Measurements from ENCODE around the gene THSD1.
"Not testable (repeated sequence)": the region's sequence is repeated elsewhere in the genome, so short reads cannot be mapped to it uniquely, and the experiment has no call there.

THSD1 gene

DNA sequence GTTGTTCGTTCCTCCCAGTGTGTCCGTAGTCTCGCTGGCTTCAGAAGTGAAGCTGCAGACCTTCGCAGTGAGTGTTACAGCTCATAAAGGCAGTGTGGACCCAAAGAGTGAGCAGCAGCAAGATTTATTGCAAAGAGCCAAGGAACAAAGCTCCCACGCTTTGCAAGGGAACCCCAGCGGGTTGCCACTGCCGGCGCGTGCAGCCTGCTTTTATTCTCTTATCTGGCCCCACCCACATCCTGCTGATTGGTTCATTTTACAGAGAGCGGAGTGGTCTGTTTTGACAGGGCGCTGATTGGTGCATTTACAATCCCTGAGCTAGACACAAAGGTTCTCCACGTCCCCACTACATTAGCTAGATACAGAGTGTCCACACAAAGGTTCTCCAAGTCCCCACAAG, 1.5 kb upstream of the THSD1 start:
- DNase-seq, result not testable (repeated sequence)

DNA sequence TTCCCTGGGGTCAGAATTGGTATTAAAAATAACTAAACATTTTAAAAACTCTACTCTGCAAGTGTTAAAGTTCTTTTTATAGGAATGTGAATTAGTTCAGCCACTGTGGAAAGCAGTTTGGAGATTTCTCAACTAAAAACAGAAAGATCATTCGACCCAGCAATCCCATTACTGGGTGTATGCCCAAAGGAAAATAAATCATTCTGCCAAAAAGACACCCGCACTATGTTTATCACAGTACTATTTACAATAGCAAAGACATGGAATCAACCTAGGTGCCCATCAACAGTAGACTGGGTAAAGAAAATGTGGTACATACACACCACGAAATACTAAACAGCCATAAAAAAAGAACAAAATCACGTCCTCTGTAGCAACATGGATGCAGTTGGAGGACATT, 657 bp upstream of the THSD1 start:
- no peak for DNase-seq

DNA sequence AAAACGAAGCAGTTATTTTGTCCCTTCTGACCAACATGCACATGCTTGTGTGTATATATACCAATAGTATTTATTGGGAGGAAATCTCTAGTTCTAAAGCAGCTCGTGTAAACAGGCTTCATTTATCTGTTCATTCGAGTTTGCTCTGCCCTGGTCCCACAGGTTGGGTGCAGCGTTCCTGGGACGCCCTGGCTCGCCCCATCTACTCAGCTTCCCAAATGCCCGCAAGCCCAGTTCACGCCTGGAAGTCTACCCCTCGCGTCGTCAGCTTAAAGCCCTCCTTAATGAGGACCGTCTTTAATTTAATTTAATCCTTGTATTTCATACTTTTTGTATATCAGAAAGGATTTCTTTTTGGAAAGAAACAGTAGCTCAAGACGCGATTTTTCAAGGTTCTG, 604 bp downstream of the THSD1 start:
- no peak for DNase-seq

DNA sequence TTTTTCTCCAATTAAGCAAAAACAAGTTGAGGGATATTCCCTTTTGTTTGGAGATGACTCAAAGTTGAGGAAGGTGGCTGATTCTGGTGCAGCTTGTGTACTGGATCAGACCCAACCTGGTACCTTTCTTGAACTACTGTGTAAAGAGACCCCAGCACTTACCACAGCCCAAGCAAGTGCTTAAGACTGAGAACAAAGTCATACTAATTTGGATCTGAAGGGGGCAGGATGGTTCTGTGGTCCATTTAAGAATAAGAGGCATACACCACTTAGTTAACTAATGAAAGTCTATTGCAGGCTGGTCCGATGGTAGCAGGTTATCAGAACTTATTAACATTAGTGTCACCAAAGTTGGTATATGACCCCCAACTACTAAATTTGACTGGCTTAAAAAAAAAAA, 6.3 kb downstream of the THSD1 start:
- no peak for DNase-seq

DNA sequence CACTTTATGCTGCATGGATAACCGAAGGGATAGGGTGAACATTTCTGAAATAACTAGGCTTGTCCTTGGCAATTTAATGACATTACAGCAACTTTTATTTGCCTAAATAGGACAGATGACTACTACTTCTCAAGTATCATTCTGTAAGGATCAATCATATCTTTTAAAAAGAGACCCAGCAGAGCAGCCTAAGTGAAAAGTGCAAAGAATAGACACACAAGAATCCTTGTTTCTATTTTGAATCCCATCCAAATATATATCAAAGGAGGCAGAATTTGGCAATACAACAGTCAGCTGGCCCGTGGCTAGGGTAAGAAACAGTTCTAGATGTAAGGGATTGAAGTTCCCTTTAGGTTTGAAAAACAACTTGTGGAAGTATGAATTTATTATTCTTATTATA, 6.9 kb downstream of the THSD1 start:
- DNase-seq, result no peak

DNA sequence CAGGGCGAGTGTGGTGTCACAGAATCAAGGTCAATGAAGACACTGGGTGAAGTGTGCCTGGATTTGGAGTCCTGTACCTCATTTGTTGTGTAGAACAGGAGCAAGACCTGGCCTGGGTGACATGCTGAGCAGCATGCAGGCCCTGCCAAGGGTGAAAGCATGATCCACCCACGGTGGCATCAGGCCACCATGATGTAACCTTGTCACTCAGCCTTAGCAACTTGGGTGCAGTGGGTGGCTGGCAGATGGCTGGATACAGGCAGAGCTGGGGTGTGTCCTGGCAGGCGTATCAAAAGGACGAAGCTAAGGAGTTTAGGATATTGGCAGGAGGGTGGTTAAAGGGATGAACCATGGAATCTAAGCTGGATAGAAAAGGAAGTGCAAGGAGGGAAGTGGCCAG, 10.3 kb downstream of the THSD1 start:
- DNase-seq, result no peak

DNA sequence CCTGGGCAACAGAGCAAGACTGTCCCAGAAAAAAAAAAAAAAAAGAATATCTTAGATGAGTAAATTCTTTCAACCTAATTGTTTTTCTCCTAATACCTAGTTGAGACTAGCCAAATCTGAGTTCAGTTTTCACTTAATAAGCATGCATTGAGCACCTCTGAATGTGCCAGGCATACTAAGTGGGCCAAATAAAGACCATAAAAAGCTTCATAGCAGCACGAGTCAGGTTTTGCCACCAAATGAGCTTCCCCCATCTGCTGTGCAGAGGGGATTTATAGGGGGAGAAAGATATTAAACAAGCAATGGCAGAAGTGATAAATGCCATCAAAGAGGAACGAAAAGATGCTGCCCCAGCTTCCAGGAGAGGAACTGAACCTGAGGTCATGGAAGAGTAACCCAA, 11.4 kb downstream of the THSD1 start:
- no peak for DNase-seq

DNA sequence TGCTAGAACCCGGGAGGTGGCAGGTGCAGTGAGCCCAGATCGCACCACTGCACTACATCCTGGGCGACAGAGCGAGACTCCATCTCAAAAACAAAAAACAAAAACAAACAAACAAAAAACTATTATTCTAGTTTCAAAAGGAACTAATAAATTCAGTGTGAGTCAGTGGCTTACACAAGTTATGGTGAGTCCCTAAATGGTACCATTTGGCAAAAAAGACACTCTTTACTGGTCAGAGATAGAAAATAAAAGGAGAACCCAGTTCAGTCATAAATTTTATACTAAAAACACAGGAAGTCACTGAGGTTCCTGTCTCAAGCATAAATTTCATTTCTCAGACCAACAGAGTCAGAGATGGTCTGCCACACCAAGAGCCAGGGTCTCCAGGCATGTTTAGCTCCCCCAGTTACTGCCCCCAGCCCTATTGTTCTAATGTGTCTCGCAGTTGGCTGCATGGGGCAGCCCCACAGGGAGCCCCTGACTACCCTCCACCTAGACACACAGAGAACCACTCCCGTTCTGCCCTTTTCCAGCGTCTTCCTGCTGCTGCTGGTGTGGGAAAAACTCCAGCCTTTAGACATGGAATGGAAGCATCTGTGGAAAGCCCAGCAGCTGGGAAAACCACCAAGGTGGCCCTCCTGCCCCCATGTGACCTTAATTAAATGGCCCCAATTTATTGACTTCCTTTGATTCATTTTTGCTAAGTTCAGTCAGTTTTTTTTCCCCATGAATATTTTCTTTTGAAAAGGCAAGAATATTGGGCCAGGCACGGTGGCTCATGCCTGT, 12.2 kb downstream of the THSD1 start:
- no peak for DNase-seq

DNA sequence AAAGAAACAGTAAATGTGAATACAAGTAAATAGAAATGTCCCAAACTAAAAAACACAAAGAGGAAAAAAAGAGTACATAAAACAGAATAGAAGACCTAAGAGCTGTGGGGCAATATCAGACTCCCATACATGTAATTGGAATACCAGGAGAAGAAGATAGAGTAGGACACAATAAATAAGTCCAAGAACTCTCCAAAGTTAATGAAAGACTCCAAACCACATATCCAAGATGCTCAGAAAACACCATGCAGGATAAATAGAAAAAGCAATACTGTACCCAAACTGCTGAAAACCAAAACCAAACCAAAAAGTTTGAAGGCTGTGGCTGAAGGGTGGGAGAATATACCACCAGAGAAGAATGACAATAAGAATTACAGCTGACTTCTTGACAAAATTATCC, 18.3 kb downstream of the THSD1 start:
- DNase-seq, result no peak

DNA sequence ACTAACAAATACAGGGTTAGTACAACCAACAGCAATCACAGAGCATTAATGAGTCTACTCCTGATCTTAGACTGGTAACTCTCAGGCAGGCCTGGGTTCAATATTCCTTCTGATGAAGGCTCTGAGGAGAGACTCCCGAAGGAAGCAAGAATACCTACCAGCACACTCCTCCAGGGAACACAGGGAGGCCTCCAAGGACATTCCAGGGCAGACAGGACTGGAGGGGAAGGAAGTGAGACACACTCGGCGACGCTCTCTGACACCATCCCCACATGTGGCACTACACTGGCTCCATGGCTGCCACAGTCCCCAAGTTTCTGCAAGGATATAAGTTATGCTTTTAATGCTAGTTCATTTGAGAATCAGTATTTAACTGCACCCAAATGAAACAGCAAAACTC, 20.1 kb downstream of the THSD1 start:
- DNase-seq, result no peak

DNA sequence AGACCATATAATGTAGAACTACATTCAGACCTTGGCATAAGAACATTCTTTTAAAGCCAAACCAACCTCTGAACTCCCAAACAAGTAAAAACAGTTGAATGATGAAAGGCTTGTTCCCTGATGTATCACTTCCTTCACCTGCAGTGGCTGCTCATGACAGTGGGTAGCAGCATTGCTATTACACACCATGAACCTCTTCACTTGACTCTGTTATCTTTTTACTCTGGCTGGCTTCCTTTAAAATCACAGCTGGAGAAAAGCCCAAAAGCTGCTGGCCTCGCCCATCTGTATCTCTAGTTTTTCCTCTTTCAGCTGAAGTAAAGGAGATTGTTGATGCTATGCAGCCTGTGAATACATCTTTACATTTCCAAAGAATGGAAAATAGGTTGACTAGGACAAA, 22.6 kb downstream of the THSD1 start:
- no peak for DNase-seq

DNA sequence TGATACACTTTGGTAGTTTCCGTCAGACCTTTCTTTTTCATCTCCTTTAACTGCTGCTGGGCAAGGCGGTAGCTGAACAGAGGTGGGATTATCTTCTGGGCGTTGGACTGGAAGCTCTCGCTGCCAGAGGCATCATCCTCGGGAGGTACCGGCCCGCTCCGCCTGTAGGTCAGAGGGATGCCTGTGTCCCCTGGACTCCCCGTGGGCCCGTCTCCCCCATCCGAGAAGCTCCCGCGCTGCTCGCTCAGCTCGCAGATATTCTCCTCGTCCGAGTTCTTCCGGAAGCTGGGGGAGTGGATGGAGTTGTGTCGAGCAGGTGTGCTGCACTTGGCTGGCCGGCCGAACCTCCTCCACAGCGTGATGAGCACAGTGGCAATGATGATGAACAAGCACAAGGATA, 27.7 kb downstream of the THSD1 start:
- DNase-seq, result no peak

DNA sequence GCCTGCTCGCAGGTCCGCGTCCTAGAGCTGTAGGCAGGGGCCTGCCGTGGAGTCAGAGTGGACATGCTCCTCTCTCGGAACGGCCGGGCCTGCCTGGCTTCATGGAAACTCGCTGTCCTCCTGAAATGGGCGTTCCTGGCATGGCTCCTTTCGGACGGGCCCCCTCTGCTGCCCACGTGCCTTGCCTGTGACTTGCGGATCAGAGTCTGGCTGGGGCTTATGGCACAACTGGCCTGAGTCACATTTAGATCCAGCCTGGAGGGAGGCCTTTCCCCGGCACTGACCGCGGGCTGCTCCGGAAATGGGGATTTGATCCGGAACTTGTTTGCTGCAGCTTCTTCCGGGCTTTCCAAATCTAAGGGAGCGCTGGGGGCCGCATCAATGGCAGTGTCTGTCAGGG, 28.1 kb downstream of the THSD1 start:
- no peak for DNase-seq

DNA sequence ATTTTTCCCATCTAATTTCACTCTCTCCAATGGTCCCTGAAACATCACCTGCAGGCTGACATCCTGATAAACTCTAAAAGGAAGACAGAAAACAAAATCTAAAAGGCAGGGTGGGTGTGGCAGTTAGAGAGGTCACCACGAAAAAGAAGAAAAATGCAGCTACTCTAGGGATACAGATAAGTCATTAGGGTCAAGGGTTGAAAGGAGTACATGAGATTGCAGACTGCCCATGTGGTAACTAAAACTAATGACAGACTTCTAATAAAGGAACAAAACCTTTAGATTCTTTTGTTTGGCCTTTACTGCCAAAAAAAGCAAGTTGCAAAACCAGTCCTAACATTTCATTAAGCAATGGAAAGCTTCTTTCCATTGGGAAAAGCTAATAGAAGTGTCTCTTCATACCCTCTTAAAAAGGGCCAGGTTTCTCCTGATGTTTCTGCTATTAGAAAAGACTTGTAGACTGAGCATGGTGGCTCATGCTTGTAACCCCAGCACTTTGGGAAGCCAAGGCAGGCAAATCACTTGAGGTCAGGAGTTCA, 31.0 kb downstream of the THSD1 start:
- DNase-seq, result no peak

DNA sequence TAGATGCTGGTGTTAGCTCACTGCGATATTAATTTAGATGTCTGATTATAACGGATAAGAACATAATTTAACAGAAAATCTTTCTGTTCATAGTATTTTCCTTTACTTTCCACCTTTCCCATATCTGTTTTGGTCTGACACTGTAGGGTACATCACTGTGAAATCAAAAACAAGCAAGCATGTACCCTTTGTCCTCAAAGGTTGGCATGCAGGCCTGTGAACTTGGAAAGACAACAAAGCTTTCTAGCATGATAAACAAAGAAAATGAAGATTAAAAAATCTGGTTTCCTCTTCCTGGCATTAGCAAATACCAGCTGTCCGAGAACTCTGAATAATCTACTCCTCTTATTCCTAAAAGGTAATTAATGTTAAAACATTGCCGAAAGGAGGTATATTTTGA, 31.6 kb downstream of the THSD1 start:
- no peak for DNase-seq

DNA sequence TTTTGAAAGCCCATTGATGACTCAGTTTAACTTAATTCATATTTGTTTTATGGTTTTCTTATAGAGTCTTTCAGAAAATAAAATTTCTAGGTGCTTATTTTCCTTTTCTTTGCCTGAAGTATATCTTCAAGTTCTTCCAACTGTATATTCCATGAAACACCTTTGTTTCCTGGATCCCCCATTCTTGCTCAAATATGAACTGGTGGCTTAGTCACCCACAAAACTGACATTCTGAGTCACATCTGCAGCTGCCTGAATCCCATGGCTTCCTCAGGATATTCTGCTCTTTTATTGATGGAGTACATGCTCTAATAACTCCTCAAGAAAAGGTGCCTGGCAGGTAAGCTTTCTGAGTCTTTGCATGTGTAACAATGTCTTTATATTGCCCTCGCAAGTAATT, 32.7 kb downstream of the THSD1 start:
- DNase-seq, result not testable (repeated sequence)

DNA sequence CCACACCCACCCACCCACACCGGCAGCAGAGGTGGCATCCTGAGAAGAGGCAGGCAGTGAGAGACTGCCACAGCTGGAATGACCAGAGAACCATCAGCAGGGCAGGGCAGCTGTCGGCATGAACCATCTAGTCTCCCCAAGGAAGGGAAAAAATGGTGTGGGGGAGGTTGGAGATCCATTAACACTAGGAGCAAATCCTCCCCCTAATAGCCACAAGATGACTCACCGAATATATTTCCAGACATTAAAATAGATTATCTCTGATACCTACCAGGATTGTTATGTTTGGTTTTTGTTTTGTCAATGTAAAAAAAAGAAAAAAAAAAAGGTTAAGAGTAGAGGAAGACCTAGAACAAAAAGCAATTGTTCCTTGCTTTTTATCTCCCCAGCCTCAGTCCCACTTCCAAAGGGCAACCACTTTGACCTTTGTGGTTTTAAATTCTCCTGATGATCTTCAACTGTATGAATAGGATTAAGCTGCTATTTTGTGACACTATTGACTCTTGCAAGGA, 34.2 kb downstream of the THSD1 start:
- DNase-seq, result no peak

DNA sequence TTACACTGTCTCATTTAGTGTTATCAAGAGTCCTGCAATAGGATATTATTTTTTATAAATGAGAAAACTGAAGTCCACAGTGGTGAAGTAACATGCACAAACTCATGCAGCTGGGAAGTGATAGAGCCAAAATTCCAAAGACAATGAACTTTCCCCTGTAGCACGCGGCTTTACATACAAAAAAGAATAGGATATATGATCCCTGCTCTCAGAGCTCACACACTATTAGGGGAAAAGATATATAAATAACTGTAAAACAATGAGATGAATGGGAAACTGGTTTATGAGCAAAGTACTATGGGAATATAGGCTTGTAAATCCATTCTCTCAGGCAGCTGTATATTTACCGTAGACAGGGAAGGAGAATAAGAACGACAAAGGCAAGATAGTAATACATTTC, 39.7 kb downstream of the THSD1 start:
- no peak for DNase-seq

DNA sequence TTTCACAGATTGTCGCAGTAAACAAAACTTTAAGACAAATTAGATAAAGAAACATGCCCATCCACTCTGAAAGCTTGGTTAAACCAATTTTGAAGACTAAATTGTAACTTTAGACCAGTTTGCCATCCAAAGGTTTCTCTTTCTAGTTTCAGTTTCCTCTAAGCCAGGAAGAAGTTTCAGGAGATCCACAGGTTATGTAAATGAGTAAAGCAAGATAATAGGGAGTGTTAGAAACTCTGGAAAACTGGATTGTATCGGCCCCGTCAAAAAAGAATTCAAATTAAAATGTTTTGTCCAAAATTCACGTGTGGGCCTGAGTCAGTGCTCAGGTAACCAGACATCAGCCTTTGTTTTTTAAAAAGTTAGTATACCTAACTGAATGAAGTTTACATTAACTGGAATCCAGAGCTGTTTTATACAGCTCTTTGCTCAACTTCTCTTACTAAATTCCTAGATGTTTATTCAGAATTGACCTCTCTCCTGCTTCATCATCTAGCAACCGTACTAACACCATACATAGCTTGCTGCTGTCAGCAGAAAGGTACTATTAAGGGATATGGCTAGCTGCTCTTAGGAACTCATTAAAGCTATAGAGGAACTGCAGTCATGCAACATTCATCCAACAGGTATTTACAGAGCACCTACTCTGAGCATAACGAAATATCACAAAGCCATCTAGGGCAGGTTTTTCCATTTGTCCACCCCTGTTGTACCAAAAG, 43.6 kb downstream of the THSD1 start:
- DNase-seq, result not testable (repeated sequence)

DNA sequence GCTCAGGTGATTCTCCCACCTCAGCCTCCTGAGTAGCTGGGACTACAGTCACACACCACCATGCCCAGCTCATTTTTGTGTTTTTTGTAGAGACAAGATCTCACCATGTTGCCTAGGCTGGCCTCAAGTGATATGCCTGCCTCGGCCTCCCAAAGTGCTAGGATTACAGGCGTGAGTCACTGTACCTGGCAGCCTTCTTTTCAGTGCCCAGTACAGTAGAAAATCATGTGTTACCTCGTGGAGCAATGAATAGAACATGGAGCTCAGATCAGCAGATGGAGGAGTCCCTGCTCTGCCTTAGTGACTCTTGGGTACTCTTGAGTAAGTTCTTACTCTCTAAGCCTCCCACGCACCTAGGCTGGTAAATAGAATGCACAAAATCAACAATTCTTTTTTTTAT, 44.7 kb downstream of the THSD1 start:
- DNase-seq, result no peak

DNA sequence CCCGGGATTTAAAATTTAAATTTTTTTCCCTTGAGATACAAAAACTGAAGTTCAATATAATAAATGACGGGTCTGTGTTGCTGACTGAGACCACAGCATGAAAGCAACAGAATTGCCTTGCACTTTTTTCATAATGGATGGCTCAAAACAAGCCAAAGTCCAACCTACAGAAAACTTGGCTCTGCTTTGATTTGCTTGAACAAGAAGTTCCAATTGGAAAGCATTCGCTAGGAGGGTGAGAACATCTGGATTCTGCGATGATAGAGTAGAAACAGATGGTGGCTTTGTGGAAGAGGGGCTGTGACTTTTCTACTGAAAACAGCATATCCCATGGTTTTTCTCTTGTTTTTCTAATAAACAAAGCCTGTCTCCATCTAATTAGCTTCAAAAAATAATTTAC, 46.4 kb downstream of the THSD1 start:
- DNase-seq, result no peak

DNA sequence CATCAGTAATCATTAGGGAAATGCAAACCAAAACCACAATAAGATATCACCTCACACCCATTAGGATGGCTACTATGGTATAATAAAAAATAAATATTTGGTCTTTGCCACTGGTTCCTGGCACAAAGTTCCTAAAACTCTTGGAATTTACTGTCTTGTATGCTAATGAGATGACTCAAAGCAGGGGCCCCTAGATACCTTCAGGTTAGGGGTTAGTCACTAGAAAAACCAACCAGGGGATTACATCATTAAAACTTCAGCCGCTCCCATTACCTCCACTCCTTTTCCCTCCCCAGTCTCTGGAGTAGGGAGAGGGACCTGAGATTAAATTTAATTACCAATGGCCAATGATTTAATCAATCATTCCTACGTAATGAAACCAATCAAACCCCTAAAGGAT, 49.6 kb downstream of the THSD1 start:
- no peak for DNase-seq

DNA sequence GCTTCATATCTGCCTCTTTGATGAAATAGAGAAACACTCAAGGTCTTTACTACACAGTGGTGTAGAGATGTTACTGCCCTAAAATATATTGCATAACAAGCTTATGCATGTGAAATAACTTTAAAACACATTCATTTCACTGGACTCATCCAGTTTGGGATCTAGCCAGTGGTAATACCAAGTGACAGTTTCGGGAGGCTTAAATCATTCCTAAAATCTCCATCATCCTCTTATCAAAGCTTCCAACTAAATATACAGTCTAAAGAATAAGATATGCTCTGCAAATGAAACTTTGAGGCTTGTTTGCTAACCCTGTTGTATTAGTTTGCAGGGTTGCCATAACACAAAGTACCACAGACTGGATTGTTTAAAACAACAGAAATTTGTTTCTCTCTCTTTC, 52.8 kb downstream of the THSD1 start:
- no peak for DNase-seq

Measured in NCI-H1092 treated with DMSO at 0.1 percent for 48 hours (cell line).